ENCODE data around the gene STAT4.

The STAT4 gene

GRCh38 chr2:190996947-190997346 lies 153.8 kb downstream of the STAT4 start:
- TF ChIP-seq, protein P1, sequence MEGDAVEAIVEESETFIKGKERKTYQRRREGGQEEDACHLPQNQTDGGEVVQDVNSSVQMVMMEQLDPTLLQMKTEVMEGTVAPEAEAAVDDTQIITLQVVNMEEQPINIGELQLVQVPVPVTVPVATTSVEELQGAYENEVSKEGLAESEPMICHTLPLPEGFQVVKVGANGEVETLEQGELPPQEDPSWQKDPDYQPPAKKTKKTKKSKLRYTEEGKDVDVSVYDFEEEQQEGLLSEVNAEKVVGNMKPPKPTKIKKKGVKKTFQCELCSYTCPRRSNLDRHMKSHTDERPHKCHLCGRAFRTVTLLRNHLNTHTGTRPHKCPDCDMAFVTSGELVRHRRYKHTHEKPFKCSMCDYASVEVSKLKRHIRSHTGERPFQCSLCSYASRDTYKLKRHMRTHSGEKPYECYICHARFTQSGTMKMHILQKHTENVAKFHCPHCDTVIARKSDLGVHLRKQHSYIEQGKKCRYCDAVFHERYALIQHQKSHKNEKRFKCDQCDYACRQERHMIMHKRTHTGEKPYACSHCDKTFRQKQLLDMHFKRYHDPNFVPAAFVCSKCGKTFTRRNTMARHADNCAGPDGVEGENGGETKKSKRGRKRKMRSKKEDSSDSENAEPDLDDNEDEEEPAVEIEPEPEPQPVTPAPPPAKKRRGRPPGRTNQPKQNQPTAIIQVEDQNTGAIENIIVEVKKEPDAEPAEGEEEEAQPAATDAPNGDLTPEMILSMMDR (IDR thresholded peaks at IDR 0.05), result no peak

- TF ChIP-seq, protein P1 (IDR thresholded peaks at IDR 0.05), result peak; percentile 42
These were observed 154.4 kb downstream of the STAT4 start for GRCh38 chr2:190996338-190996946.

DNA sequence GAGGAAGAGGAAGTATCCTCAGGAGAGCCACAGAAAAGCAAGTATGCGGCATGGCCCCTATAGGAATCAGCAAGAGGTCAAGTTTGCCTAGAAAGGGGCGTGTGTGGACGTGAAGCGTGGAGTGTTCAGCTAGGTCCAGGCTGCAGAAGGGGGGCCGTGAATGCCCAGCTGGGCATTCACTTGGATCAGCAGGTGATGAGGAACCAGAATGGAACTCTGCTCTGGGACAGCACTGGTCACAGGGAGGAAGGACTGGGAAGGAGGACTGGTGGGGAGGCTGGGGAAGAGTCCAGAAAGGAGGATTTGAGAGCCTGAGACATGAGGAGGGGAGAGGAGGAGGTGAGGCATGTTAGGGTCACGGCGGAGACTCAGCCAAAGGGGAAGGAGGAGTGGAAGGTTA lies 156.6 kb downstream of the STAT4 start:
- TF ChIP-seq, protein P1 (IDR thresholded peaks at IDR 0.05), result no peak

DNA sequence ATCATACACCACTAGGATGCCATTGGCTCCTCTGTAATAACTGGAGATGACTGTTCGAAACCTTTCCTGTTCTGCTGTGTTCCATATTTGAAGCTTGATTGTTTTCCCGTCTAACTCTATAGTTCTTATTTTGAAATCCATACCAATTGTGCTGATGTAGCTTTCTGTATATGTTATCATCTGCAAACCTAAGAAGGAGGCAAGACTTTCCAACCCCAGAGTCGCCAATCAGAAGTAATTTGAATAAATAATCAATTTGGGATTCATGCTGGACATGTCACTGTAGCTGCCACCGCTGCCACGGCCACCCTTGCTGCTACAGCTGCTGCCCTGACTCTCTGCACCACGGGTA lies 157.5 kb downstream of the STAT4 start:
- TF ChIP-seq, protein P1 (IDR thresholded peaks at IDR 0.05), result no peak

- TF ChIP-seq, protein P1 (IDR thresholded peaks at IDR 0.05), result no peak
These were observed 160.7 kb downstream of the STAT4 start for GRCh38 chr2:190990132-190990531.

GRCh38 chr2:190988910-190989309 lies 161.9 kb downstream of the STAT4 start:
- TF ChIP-seq, protein P1 (IDR thresholded peaks at IDR 0.05), result no peak

- TF ChIP-seq, protein P1 (IDR thresholded peaks at IDR 0.05), result no peak
These were observed 162.9 kb downstream of the STAT4 start for GRCh38 chr2:190987938-190988337.

- TF ChIP-seq, protein P1 (IDR thresholded peaks at IDR 0.05), result no peak
These were observed 163.7 kb downstream of the STAT4 start for GRCh38 chr2:190987116-190987515.
